Stimulated activated CD4-positive, alpha-beta T cell treated with anti-CD3 and anti-CD28 coated beads, Interleukin-4, amount 100 ng/mL, for 48 hours (primary cell): ENCODE data around the gene MPDZ.

Experiments
- DNase-seq, 2 donors: peaks; one replicate each; pipeline ENCODE4 v3.0.0-alpha.2; 2020; ENCODE audit warnings: low read depth in 2 of 2

The MPDZ gene, protein sequence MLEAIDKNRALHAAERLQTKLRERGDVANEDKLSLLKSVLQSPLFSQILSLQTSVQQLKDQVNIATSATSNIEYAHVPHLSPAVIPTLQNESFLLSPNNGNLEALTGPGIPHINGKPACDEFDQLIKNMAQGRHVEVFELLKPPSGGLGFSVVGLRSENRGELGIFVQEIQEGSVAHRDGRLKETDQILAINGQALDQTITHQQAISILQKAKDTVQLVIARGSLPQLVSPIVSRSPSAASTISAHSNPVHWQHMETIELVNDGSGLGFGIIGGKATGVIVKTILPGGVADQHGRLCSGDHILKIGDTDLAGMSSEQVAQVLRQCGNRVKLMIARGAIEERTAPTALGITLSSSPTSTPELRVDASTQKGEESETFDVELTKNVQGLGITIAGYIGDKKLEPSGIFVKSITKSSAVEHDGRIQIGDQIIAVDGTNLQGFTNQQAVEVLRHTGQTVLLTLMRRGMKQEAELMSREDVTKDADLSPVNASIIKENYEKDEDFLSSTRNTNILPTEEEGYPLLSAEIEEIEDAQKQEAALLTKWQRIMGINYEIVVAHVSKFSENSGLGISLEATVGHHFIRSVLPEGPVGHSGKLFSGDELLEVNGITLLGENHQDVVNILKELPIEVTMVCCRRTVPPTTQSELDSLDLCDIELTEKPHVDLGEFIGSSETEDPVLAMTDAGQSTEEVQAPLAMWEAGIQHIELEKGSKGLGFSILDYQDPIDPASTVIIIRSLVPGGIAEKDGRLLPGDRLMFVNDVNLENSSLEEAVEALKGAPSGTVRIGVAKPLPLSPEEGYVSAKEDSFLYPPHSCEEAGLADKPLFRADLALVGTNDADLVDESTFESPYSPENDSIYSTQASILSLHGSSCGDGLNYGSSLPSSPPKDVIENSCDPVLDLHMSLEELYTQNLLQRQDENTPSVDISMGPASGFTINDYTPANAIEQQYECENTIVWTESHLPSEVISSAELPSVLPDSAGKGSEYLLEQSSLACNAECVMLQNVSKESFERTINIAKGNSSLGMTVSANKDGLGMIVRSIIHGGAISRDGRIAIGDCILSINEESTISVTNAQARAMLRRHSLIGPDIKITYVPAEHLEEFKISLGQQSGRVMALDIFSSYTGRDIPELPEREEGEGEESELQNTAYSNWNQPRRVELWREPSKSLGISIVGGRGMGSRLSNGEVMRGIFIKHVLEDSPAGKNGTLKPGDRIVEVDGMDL (N-terminal part only)

DNA sequence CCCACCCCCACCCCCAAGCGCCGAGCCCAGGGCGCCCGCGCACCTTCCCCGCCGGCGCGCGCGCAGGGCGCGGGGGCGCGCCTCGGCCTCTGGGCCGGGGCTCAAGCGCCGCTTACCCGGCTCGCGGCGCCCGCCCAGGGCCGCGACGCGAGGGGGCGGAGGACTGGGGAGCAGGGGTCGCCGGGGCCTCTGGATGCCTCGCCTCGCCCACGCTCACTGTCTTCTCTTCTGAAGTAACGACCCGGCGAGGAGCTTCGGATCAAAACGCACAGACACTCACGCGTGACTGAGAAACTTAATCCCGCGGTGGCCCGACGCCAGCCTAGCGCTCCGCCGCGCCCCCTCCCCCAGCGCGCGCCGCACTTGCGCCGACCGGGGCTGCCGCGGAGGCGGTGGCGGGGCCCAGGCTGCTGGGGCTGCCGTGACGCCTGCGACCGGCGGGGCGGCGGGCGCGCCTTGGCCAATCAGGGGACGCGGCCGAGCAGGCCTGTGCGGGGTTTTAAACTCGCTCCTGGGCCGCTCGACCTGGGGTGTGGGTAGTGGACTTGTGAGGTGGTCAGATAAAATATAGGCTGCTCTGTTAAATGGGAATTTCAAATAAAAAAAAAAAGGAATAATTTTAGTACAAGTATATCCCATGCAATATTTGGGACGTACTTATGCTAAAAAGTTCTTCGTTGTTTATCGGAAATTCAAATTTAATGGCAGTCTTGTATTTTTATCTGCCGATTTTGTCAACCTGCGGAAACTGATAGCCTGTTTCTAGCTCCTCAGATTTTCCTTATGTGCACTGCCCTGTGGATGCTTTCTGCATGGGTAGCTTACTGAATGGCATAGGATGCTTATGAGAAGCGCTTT lies at the start of gene MPDZ:
Gene MPDZ, minus strand, starts transcription at position 409 of the 858 bp plus-strand sequence. CDS start 29,377 bp downstream, outside the sequence.
- no peak for DNase-seq

DNA sequence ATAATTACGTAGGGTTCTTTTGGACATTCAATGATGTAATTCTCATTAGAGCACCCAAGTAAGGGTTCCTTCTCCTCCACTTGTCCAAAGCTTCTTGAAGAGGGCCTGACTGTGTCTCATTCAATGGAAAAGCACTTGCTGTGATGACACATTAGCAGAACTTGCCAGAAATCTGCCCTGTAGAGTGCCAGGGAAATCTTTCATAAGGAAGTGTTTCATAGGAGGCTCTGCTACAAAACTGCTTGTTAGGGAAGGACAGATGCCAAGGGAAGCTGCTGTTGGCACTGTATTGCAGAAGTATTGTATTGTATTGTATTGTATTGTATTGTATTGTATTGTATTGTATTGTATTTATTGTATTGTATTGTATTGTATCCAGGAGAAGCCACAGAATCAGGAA lies 45.5 kb upstream of the MPDZ start:
- no peak for DNase-seq

DNA sequence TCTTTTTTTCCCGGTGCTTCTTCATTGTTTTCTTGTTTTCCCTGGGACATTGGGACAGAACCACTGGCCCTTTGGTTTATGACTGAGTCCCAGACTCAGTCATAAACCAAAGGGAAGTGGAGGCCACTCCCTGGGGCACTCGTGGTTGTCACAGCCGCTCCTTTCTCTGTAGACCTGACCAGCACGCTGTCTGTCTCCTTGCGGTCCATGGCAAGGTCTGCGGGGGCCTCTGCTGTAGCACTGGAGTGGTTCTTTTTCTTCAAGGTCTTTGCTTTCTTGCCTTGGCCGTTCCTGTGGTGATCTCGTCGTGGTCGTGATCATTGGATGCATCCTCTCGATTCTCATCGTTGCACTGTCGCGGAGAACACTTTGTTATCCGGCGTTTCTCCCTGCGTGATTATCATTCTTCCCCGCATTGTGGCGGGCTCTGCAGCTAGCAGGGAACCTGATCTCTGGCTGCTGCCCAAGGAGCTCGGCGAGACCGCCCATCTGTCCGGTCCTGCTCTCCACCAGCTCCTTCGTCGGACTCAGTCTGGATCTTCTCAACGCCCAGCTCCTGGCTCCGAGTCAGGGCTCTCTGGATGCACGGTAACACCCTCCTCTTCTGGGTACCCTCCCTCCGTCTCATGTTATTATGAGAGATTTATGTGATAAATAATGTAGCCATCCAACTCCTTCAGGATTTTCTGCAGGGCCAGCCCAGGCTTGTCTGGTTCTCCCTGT lies 43.5 kb upstream of the MPDZ start:
- no peak for DNase-seq

DNA sequence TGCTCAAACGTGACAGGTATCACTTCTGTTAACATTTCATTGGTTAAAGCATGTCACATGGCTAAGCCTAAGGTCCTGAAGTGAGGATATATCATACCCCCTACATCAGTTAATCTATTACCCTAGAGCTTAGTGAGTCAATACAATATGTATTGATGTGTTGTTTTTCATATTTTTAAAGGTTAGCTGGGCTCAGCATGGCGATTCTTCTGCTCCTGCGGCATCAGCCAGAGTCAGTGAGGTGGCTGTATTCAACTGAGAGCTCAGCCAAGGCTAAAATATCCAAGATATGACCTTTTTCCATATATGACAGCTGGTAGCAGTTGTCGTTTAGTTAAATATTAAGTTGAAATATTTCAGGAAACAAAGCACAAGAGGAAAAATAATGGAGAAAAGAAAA lies 38.5 kb upstream of the MPDZ start:
- no peak for DNase-seq

DNA sequence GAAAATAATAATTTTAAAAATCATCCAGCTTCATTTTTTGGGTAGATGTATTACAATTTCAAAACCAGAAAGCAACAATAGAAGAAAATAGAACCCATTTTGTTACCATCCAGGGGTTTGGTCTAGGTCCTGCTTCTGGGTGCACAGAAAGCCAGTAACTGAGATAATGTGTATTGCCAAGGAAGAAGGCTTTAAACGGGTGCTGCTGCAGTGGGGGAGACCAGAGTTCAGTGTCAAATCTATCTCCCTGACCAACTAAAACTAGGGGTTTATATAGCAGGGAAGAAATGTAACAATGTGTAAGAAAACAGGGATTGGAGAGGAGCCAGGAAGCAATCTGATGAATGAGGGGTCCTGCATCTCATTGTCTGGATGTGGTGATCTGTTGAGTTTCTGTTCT lies 17.5 kb upstream of the MPDZ start:
- no peak for DNase-seq

DNA sequence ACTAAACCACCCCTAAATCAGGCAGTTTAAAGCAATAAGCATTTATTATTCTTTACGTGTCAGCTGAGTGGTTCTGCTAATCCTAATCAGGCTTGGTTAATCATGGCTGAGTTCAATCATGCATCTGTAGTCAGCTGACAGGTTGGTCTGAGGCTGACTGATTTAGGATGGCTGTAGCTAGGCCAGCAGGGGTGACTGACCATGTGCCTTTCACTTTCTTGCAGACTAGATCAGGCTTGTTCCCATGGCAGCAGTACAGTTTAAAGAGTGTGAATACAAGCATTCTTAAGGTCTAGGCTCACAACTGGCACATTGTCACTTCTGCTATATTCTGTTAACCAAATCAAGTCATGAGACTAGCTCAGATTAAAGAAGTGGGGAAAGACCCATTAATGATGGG lies 16.1 kb upstream of the MPDZ start:
- no peak for DNase-seq

DNA sequence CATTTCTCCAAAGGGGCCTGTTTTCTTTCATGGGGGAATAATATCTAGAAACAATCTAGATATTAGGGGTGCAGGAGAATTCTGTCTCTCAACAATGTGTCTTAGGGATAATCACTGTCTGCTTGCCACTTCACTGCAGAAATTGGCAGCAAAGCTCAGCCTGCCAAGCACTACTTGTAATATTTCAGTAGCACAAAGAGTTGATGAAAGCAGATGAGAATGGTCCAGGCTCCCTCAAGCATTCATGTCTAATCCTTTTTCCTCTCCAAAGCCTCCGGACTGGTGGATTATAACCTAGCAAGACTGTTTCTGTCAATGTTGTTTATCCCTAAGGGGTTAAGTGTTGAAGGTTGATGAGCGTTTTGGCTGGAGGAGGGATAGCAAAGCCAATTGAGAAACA lies 13.3 kb upstream of the MPDZ start:
- DNase-seq, result no peak

DNA sequence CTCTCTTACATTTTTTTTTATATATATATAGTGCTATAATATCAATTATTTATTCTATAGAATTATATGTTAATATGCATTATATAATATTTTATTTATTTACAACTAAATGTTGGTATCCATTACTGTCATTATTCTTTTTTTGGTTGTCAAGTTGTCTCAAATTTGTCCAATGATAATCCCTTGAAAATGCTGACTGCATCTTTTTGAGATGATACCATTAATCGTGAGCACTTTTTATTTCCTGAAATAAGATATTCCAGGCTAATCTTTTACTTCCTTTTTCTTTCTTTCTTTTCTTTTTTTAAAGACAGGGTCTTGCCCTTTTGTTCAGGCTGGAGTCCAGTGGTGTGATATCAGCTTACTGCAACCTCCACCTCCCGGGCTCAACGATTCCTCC lies 12.7 kb upstream of the MPDZ start:
- DNase-seq, result no peak

DNA sequence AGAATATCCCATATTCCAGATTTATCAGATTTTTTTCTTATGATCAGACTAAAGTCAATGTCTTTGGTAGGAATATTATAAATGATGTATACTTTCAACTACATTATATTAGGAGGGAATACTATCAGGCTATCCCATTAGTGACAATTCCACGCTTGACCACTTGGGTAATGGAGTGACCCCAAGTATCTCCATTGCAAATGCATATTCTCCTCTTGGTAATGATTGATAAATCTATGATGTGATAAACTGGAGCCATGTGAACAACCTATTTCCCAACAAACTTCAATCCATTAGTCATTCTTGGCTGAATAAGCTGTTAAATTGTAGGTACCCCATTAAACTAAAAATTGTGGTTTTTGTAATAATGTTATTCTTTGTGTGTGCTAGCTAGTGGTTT lies 12.2 kb upstream of the MPDZ start:
- no peak for DNase-seq

DNA sequence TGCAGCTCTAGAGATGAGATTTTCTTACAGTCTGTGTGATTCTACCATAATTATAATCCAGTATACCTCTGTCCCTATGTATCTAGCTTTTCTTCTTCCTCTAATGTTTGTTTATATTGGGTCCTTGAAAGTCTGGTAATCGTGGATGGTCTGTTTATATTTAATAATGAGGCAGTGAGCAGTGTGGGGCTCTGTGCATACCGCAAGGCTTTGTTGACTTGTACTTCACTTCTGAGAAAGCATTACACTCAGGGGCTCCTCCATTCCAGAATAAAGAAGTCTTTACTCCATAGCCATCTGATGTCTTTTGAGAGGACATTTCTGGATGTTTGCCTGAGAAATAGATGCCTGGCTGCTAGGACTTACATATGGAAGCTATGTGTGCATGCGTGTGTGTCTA lies 4.5 kb upstream of the MPDZ start:
- DNase-seq, result no peak

DNA sequence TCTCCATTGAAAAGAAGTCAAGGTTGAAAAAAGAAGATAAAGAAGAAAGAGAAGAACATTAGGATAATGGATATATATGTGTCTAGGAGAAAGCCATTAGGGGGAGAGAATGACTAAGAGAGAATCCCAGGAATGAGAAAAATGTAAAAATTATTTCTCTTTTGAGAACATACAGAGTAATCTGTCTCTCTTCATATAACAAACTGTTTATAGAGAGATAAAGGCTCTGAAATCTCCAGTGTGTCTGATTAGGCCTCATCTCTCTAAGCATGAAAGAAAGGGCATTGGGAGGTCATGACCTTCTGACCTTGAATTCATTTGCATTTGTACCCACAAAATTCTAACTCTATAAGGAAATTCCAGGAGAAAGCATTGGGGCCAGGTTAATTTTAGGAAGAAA lies 3.5 kb upstream of the MPDZ start:
- no peak for DNase-seq

DNA sequence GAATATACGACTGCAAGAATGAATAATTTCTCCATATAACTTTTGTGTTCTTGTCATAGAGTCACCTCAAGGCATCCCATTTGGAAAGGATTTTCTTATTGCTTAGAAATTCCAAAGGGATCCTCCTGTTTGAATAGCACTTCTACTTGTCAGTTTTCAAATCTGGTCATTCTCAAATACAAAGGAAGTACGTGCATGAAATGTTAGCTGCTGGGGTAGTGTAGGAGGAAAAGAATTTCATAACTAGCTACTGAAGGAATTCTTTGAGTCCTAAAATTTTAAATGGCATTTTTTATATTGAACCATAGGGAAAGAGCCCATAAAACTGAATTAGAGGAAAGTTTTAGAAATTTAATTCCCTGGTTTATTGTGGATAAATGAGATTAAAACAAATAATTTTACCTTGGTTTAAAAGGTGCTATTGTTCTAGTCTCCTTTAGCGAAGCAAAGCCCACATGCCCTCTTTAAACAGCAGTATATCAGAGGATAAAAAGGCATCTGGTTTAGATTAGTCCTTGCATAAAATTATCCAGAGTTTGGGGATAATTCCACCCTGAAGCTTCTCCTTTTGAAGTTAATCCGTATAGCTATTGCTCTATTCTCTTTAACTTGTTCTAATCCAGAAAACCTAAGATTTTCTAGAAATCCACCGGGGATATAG lies 2.0 kb upstream of the MPDZ start:
- no peak for DNase-seq

DNA sequence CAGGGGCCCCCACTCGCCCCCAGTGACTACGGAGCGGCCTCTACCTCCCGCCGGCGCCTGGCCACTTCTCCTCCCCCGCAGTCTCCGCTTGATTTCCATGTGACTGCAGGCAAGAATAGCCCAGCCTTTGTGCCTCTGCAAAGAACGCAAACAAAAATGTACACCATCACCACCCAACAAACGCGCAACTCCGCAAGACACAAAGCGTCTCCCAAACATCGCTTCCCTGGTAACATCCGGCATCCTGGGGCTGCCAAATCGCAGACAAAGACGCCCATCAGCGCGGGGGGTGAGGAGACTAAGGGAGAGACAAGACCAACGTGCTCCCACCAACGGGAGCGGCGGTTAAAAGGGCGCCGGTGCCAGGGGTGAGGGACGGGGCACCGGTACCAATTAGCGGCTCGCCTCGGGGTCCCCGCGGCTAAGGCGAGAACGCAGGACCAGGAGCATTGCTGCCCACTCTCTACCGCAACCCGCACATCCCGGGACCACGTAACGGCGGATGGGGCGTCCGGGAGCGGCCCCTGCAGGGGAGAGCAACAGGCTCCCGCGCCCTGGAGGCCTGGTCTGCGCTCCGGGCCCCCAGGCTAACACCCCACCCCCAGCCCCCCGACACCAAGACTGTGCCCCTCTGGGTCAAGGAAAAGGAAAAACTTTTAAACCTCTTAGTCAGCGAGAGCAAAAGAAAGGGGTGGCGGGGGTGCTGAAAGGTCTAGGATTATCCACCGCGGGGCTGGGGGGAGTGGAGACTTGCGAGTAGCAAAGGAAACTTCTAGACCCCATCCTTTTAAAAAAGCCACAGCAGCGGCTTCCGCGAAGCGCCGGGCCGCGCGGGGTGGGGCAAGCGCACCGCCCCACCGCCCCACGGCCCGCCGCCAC lies 885 bp downstream of the MPDZ start:
- no peak for DNase-seq

DNA sequence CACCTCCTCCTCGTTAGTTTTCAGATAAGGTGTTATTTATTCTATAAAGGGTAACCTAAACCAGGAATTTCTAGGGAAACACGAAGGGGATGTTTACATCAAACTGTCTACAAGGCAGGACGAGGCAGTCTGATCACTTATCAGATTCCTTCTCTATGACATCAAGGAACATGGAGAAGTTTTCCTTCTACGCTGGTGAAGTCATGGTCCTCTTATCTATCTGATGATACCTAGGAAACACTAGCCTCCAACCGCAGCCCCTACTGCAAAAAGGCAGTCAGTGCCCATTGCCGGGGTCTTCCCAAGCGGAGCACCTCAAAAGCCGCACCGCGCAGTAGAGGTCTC lies 1.5 kb downstream of the MPDZ start:
- no peak for DNase-seq

DNA sequence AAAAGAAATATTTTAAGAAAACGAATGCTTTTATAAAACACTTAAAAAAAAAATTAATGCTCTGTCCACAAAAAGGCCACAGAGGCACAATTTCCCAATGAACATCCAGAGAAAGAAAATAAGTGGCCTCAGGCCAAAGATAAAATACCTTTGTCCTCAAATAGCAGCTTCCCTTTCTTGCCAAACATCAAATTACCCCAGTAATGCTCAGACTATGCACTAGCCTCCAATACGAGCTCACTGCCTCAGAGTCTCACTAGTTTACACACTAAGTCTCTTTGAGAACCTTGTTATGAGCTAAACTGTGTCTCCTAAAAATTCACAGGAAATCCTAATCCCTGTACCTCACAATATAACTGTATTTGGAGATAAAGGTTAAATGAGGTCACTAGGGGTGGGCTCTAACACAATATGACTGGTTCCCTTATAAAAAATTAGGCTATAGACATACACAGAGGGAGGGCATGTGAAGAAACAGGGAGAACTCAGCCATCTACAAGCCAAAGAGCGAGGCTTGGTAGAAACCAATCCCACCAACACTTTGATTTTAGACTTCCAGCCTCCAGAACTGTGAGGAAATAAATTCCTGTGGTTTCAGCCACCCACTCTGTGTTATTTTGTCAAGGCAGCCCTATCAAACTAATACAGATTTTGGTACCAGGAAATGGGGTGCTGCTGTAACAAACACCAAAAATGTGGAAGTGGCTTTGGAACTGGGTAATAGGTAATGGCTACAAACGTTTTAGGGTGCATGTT lies 4.4 kb downstream of the MPDZ start:
- no peak for DNase-seq

DNA sequence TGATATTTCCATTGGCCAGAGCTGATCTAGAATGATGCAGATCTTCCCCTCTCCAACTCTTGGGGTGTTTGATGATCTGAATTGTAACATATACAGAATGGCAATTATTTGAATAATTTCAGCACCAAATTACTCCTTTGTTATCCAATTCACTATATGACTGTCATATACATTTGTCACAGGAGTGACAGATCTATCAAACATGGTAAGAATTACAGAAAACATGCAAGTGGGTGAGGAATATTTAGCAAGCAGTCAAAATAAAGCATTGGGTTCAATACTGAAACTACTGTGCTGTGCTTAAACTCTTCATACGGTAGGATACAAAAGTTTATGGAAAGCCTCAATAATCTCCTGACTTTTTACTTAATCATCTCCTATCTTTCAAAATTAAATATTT lies 8.8 kb downstream of the MPDZ start:
- DNase-seq, result no peak

DNA sequence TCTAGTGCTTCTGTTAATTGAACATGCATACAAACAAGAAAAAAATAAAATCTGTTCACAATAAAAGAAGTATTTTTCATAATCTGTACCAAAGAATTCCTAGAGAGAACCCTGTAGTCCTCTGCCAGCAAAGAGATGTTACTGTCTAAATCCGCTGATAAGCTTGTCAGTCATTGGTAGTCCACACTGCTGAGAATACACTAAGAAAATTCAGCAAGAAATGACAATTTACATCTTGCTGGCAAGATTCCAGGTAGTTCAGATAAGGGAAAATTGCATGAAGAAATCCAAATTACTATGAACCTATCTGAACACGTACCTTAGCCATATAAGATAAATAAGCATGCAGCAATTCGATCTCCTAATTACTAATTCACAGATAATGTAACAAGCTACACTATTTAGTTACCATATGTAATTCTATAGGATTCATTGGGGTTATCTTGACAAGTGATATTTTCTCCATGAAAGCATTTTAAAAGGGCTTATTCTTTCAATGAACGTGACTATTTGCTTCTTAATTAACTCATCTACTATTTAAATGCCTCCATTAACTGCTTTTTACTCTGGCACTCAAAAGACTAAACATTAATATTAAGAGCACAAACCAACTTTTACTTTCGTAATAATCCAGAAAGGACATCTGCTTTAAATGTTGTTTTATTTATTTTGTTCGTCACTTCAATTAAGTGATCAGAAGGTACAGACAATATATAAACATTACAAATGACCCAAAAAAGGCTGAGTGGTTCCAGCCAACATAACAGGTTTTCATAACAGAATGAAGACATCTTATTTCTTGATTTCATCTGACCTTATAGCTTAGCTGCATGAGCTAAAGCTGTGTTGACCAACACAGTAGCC lies 9.7 kb downstream of the MPDZ start:
- no peak for DNase-seq

DNA sequence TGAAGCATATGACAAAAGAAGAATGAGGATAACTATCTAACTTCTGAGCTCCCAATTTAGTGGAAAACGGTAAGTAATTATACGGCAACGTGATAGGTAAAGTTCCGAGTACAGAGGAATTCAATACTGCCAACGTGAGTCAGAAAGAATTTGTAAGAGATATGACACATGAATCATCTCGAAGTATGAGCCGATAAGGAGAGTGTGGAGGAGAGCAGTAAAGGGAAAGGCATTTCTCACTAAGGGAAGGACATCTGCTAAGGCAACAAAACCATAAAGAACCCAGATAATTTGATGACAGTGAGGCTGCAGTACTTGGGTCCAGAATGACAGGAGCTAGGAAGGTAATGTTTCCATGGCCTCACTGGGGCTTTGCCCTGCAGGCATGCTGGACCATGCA lies 11.0 kb downstream of the MPDZ start:
- DNase-seq, result no peak
